Left hindlimb (tissue), 1 donor: ENCODE measurements around the gene GATA6.
"Not testable (repeated sequence)": the region's sequence is repeated elsewhere in the genome, so short reads cannot be mapped to it uniquely, and the experiment has no call there.

Experiments used
- DNase-seq: peaks from one replicate; pipeline ENCODE4 v3.0.0-alpha.2; 2018

The GATA6 gene

GRCh38 chr18:22210311-22210754 is 40.9 kb downstream of the GATA6 start:
- DNase-seq: no peak

- no peak for DNase-seq
Measured at GRCh38 chr18:22211657-22212056, 42.3 kb downstream of the GATA6 start.

GRCh38 chr18:22213333-22213973 is 44.1 kb downstream of the GATA6 start:
- DNase-seq: no peak

DNA sequence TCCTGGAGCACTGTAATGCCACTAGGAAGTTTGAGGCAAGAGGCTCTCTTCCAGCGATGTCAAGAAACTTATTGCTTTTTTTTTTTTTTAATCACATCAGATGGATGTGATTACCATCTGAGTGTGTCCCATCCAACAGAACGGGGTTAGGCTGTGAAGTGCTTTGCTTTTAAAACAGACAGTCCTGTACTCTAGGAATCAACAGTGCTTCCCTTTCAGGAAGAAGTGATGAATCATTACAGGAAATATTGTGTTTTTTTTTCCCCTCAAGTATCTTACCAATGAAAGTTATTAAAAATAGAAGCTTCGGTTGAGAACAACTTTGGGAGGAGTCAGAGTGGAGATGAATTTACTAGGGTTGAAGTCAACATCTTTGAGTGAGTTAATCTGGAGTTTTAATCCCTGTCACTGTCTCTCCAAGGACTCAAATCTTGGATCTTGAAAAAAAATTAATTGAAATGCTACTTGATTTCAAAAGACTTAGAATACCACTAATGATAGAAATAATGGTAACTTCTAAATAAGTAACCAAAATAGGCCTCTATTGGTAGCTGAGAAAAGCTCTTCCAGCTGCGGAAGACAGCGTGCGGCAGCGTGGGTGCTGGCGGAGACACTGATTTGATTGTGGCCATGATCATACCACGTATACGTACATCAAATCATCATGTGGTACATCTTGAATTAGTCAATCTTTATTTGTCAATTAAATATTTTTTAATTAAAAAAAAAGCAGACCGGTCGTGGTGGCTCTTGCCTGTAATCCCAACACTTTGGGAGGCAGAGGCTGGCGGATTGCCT is 45.5 kb downstream of the GATA6 start:
- no peak for DNase-seq

DNA sequence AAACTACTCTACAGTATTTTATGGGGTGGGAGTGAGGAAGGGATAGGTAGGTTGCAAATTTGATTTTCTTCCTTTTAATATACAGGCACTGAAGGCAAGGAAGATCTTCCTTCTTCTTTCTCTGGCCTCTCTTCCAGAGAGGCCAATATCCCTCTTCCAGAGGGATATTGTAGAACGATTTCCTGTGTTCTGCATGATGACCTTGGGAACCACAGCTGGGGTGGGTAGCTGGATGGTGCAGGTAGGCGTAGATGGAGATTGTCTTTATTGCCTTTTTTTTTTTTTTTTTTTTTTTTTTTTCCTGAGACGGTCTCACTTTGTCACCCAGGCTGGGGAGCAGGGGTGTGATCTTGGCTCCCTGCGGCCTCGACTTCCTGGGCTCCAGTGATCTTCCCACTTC is 49.4 kb downstream of the GATA6 start:
- DNase-seq: no peak

- no peak for DNase-seq
Measured at GRCh38 chr18:22219568-22220355, 50.4 kb downstream of the GATA6 start.

GRCh38 chr18:22220585-22220984 is 51.2 kb downstream of the GATA6 start:
- DNase-seq: not testable (repeated sequence)

GRCh38 chr18:22221350-22221749 is 52.0 kb downstream of the GATA6 start:
- DNase-seq: no peak

DNA sequence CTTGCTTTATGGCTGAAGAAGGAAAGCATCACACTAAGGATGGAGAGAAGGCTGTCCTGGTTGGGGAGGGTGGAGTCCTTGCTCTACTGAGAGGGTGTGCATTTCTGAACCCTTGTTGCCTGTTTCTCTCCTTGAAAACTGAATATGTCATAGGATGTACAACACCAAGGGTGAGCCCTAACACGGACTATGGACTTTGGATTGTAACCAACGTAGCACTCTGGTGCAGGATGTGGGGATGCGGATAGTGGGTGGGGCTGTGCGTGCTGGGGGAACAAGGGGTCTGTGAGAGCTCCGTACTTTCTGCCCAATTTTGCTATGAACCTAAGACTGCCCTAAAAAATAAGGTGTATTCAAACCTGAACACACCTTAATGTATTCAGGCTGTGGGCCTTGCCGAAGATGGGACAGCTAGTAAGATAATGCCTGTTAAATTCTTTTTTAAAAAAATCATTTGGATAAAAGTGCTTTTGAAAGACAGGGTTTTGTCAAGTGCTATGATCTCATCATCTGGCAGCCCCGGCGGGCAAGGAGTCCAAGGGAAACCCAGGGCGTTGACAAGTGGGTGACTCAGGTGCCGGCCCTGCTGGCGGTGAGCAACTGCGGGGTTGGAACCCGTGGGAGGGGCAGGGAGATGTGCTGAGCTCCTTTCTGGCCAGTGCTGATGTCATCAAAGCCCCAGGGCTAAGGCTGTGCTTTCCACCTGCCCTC is 54.0 kb downstream of the GATA6 start:
- DNase-seq: no peak

DNA sequence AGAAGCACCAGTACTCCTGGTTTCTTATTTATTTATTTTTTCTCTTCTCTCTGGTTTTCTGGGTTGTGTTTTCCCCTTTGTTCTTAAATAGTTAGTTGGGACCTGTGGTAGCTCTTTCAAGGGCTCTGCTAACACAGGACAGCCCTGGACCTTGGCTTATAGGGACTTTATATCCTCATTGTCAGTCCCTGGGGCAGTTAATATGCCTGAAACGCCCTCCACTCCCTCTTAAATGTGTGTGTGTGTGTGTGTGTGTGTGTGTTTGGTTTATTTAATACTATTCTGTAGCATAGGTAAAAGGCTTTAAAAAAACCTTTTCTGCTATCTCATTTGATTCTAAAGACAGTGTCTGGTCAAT is 54.6 kb downstream of the GATA6 start:
- DNase-seq: no peak

DNA sequence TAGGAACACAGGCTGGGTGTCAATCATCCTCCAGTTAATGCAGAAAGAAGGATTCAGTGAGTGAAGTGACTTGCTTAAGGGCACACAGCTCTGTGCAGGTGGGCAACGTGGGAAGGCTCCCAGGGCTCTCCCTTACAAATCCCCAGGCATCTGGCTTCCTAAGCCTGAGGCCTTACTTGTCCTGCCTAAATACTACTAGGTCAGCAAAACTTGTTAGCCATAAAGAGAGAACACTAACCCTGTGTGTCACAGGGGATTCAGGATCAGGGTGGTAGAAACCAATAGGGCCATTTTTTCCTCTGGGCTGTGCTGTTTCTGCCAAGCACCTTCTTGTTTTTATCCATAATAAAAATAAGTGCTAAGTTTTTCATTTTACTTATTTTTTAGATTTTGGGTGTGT is 55.0 kb downstream of the GATA6 start:
- no peak for DNase-seq

DNA sequence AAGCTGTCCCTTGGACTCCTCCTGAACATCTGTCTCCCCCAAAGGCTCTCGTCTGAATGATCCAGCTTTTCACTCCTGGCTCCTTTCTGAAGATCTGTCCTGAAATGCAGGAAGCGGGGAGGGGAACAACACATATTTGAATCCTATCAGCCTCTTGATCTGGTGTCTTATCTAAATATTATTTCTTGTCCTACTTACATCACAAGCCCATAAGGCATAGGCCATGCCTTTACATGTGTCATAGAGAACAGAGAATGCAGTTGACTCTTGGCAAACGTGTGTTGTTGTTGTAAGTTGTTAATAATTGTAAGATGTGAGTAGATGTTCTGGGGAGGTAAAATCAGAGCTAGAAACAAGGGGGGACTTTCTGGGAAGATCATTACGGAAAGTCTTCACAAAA is 57.4 kb downstream of the GATA6 start:
- DNase-seq: no peak

- DNase-seq: no peak
Measured at GRCh38 chr18:22228976-22229375, 59.6 kb downstream of the GATA6 start.

GRCh38 chr18:22229456-22230124 is 60.2 kb downstream of the GATA6 start:
- DNase-seq: no peak

GRCh38 chr18:22230471-22230945 is 61.1 kb downstream of the GATA6 start:
- DNase-seq: no peak

DNA sequence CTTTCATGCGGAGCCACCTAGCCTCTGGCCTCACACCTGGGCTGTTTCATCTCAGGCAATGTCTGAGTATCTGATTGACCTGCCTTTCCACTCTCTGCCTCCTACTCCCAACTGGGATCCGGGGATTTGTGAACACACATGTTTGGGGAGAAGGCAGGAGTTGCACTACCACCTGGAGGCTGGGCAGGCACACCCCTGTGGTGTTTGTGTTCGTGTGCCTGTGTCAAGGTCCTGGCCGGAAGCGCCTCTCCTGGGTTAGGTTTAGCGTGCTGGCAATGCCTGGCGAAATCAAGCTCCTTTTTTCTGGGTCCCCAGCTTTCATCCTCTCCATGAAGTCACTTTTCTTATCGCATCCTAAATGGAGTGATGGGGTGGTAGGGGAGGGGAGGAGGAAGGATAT is 63.9 kb downstream of the GATA6 start:
- DNase-seq: no peak

GRCh38 chr18:22238036-22238435 is 68.6 kb downstream of the GATA6 start:
- DNase-seq: no peak

DNA sequence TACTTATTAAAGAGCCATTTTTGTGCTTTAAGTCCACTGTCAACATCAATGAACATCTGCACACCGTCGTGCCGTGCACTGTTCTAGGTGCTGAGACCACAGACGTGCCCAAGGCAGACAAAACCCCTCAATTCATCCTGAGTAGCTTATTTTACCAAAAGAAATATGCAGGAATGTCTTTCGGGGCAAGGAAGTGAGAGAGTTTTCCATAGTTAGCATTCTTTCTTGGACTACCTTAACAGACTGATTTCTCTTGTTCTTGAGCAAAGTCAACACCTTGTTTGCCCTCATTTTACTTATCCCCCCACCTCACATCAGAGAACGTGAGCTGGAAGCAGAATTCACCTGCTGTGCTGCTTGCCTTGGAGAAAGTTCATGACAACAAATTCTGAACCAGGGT is 69.3 kb downstream of the GATA6 start:
- DNase-seq: no peak

DNA sequence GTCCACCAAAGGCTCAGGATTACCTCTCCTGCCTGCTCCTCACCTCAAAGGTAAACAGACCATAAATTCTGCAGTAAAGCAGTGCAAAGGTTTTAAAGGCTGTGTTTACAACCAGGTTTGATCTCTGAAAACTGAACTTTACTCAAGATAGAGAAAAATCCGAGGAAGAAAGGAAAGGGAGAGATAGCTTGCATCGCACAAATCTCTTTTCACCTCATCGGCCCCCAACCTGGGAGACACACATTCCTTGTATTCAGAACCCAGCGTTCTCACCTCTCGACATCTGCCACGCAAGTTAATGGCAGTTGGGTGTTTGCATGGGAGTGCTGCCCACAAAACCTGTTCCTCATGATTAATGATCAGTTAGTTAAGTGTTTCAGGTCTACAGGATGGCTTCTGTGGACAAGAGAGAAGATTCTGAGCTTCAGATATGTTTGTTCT is 72.6 kb downstream of the GATA6 start:
- no peak for DNase-seq

DNA sequence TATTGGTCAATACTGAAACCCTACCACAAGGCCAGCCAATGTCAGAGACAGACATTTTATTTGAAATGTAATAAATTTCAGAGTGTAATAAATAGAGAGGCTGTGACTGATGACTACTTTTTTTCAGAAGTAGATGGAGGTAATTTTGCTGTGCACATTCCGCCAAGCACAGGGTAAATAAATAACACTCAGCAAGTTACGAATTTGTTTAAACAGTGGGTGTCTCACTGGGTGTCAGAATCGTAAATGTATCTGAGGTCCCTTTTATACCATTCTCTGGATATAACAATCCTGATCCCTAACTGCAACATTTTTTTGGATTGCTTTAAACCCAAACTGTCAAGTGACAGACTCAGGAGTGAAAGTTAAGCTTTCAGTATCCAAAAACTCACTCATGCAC is 74.1 kb downstream of the GATA6 start:
- no peak for DNase-seq

- DNase-seq: no peak
Measured at GRCh38 chr18:22250026-22250425, 80.6 kb downstream of the GATA6 start.

DNA sequence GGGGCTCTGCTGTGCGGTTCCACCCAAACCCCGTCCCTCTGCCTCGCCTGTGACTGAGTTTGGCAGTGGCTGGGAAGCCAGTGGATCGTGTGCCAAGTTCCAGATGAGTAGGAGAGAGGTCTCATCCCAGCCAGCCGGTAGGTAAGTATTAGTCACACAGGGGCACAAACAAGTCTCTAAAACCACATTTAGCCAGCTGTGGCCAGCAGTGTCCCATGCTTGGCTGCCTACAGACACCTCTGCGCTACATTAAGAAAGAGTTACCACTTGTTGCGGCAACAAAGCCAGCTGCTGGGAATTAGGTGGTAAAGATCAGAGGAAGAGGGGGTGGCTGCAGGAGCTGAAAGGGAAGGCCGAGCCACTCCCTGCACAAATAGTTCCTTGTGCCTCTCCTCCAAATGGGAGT is 81.2 kb downstream of the GATA6 start:
- no peak for DNase-seq
